Activated T-cell treated with anti-CD3 and anti-CD28 coated beads, Interleukin-2, amount 50 U/mL, for 72 hours (primary cell): Measurements from ENCODE around the gene KLK5. TPM values are rescaled to one million over a fixed set of nuclear protein-coding genes. Genes with fewer than 3 reads are reported as not detected.
"Not testable (repeated sequence)": the region's sequence is repeated elsewhere in the genome, so short reads cannot be mapped to it uniquely, and the experiment has no call there.

Source experiments
- ATAC-seq, 2 donors: fragments of 150-1000 bp; cut with Tn5 transposase; replicated peaks in 1 of 2; 2 replicates each; pipeline ENCODE4 v1.10.0; 2021; ENCODE audit warnings: moderate library complexity in 2 of 2, mild to moderate bottlenecking in 1 of 2
- DNase-seq, 2 donors: peaks; one replicate each; pipeline ENCODE4 v3.0.0; 2021 to 2022; ENCODE audit warnings: mixed read lengths in 1 of 2
- H3K27ac Mint-ChIP-seq: one replicate; pipeline ENCODE4 v1.8.0; 2022; ENCODE audit warnings: mild to moderate bottlenecking, moderate library complexity, mixed read lengths
- H3K27me3 Mint-ChIP-seq: one replicate; pipeline ENCODE4 v1.8.0; 2022; ENCODE audit warnings: low read depth, mixed read lengths
- H3K36me3 Mint-ChIP-seq, 2 donors: one replicate each; pipeline ENCODE4 v1.8.0; 2022; ENCODE audit warnings: mixed read lengths in 2 of 2, mild to moderate bottlenecking in 1 of 2; ENCODE audit not compliant: insufficient read depth in 2 of 2
- H3K4me1 Mint-ChIP-seq: one replicate; pipeline ENCODE4 v1.8.0; 2022; ENCODE audit warnings: low read depth, mixed read lengths
- H3K4me3 Mint-ChIP-seq, 2 donors: one replicate each; pipeline ENCODE4 v1.8.0; 2022; ENCODE audit warnings: mild to moderate bottlenecking in 2 of 2, mixed read lengths in 2 of 2, moderate library complexity in 2 of 2
- H3K9me3 Mint-ChIP-seq, 2 donors: one replicate each; pipeline ENCODE4 v1.8.0; 2022; ENCODE audit warnings: mixed read lengths in 2 of 2
- total RNA-seq, 2 donors: library from RNA; stranded (reverse); gene quantifications; one replicate each; pipeline ENCODE4 v1.2.3, GENCODE V29; 2022

Gene KLK5
- total RNA-seq, 2 donors from 2014 or later = not detected

- H3K9me3 Mint-ChIP-seq = no peaks in the 10 kb centered on the region
- DNase-seq = peak; percentile 53 to 56
- no peak overlapping the region for H3K27ac Mint-ChIP-seq
- H3K27me3 Mint-ChIP-seq = peaks cover 16% of the 10 kb centered on the region
- H3K36me3 Mint-ChIP-seq = no peaks in the 10 kb centered on the region
- peak overlapping the region; percentile 45 to 62 for H3K4me3 Mint-ChIP-seq
- H3K4me1 Mint-ChIP-seq = peaks cover 10% of the 10 kb centered on the region
- peak; percentile 60 to 63 for ATAC-seq
Measured at GRCh38 chr19:50909240-50910070, 43.4 kb downstream of the KLK5 start.

GRCh38 chr19:50908336-50908735 is 44.5 kb downstream of the KLK5 start:
- Mint-ChIP-seq H3K27me3 (peaks cover 21% of the 10 kb centered on the region), H3K4me1 (peaks cover 10% of the 10 kb centered on the region), H3K36me3 (no peaks in the 10 kb centered on the region), H3K9me3 (no peaks in the 10 kb centered on the region), H3K4me3 (peak overlapping the region in 1 of 2 donors; percentile 4), H3K27ac (no peak overlapping the region)
- ATAC-seq (no peak), DNase-seq (no peak)

- DNase-seq (peak; percentile 52 to 58), ATAC-seq (no peak)
- Mint-ChIP-seq H3K27ac (no peak overlapping the region), H3K27me3 (peaks cover 21% of the 10 kb centered on the region), H3K9me3 (no peaks in the 10 kb centered on the region), H3K4me3 (no peak overlapping the region), H3K36me3 (no peaks in the 10 kb centered on the region), H3K4me1 (peaks cover 10% of the 10 kb centered on the region)
Measured at GRCh38 chr19:50906217-50906616, 46.6 kb downstream of the KLK5 start.

- no peaks in the 10 kb centered on the region for H3K36me3 Mint-ChIP-seq
- peaks cover 38% of the 10 kb centered on the region for H3K27me3 Mint-ChIP-seq
- H3K4me3 Mint-ChIP-seq = no peak overlapping the region
- DNase-seq = no peak
- H3K4me1 Mint-ChIP-seq = no peaks in the 10 kb centered on the region
- H3K27ac Mint-ChIP-seq = no peak overlapping the region
- ATAC-seq = no peak
- no peaks in the 10 kb centered on the region for H3K9me3 Mint-ChIP-seq
Measured at GRCh38 chr19:50902640-50903039, 50.2 kb downstream of the KLK5 start.

- Mint-ChIP-seq H3K4me3 (no peak overlapping the region), H3K27ac (no peak overlapping the region), H3K27me3 (peaks cover 30% of the 10 kb centered on the region), H3K4me1 (peaks cover 6% of the 10 kb centered on the region), H3K9me3 (peaks cover 0 to 4% of the 10 kb centered on the region in 2 donors), H3K36me3 (peaks cover 0 to 6% of the 10 kb centered on the region in 2 donors)
- DNase-seq (no peak), ATAC-seq (no peak)
Measured at GRCh38 chr19:50899569-50899968, 53.3 kb downstream of the KLK5 start.

GRCh38 chr19:50898018-50898417 is 54.8 kb downstream of the KLK5 start:
- peaks cover 6% of the 10 kb centered on the region for H3K4me1 Mint-ChIP-seq
- no peak overlapping the region for H3K27ac Mint-ChIP-seq

GRCh38 chr19:50897612-50898011 is 55.2 kb downstream of the KLK5 start:
- no peak overlapping the region for H3K27ac Mint-ChIP-seq
- peaks cover 25% of the 10 kb centered on the region for H3K27me3 Mint-ChIP-seq
- H3K4me1 Mint-ChIP-seq = peaks cover 6% of the 10 kb centered on the region

More at GRCh38 chr19:50898018-50898417, 54.8 kb downstream of the KLK5 start:
- Mint-ChIP-seq H3K27me3 (peaks cover 25% of the 10 kb centered on the region), H3K9me3 (peaks cover 0 to 4% of the 10 kb centered on the region in 2 donors), H3K36me3 (peaks cover 0 to 6% of the 10 kb centered on the region in 2 donors), H3K4me3 (no peak overlapping the region)
- DNase-seq (no peak), ATAC-seq (no peak)

GRCh38 chr19:50897191-50897607 is 55.6 kb downstream of the KLK5 start:
- Mint-ChIP-seq H3K9me3 (peaks cover 0 to 4% of the 10 kb centered on the region in 2 donors), H3K27me3 (peaks cover 29% of the 10 kb centered on the region), H3K27ac (no peak overlapping the region), H3K36me3 (peaks cover 0 to 6% of the 10 kb centered on the region in 2 donors), H3K4me3 (no peak overlapping the region), H3K4me1 (peaks cover 6% of the 10 kb centered on the region)
- ATAC-seq (no peak), DNase-seq (no peak)

More at GRCh38 chr19:50897612-50898011, 55.2 kb downstream of the KLK5 start:
- DNase-seq (no peak), ATAC-seq (no peak)
- peaks cover 0 to 6% of the 10 kb centered on the region in 2 donors for H3K36me3 Mint-ChIP-seq
- no peak overlapping the region for H3K4me3 Mint-ChIP-seq
- H3K9me3 Mint-ChIP-seq = peaks cover 0 to 4% of the 10 kb centered on the region in 2 donors

- H3K9me3 Mint-ChIP-seq = peaks cover 0 to 4% of the 10 kb centered on the region in 2 donors
- peak; percentile 97 to 98 for ATAC-seq
- peaks cover 0 to 6% of the 10 kb centered on the region in 2 donors for H3K36me3 Mint-ChIP-seq
- peaks cover 35% of the 10 kb centered on the region for H3K27me3 Mint-ChIP-seq
- peaks cover 6% of the 10 kb centered on the region for H3K4me1 Mint-ChIP-seq
- H3K4me3 Mint-ChIP-seq = no peak overlapping the region
- no peak overlapping the region for H3K27ac Mint-ChIP-seq
- peak; percentile 49 to 64 for DNase-seq
Measured at GRCh38 chr19:50896591-50897190, 56.1 kb downstream of the KLK5 start.

GRCh38 chr19:50896089-50896590 is 56.7 kb downstream of the KLK5 start:
- DNase-seq, H3K36me3 Mint-ChIP-seq, H3K27ac Mint-ChIP-seq, H3K4me1 Mint-ChIP-seq, H3K4me3 Mint-ChIP-seq, H3K9me3 Mint-ChIP-seq, ATAC-seq: not testable (repeated sequence)
- H3K27me3 Mint-ChIP-seq = peaks cover 37% of the 10 kb centered on the region

GRCh38 chr19:50894478-50895356 is 58.1 kb downstream of the KLK5 start:
- H3K27me3 Mint-ChIP-seq = peaks cover 42% of the 10 kb centered on the region
- H3K9me3 Mint-ChIP-seq = peaks cover 0 to 4% of the 10 kb centered on the region in 2 donors
- DNase-seq (no peak), ATAC-seq (no peak)
- peaks cover 0 to 6% of the 10 kb centered on the region in 2 donors for H3K36me3 Mint-ChIP-seq
- no peak overlapping the region for H3K4me3 Mint-ChIP-seq
- H3K4me1 Mint-ChIP-seq = peaks cover 6% of the 10 kb centered on the region
- no peak overlapping the region for H3K27ac Mint-ChIP-seq
